HG02610 (cell line): ENCODE data around the gene TUBG1.
"Not testable (repeated sequence)": the region's sequence is repeated elsewhere in the genome, so short reads cannot be mapped to it uniquely, and the experiment has no call there.

Experiments used
- ATAC-seq: cut with Tn5 transposase; IDR thresholded peaks from one replicate; pipeline ENCODE4 v1.9.1; 2021; ENCODE audit warnings: mild to moderate bottlenecking, moderate library complexity; ENCODE audit not compliant: unreplicated experiment

TUBG1 gene

DNA sequence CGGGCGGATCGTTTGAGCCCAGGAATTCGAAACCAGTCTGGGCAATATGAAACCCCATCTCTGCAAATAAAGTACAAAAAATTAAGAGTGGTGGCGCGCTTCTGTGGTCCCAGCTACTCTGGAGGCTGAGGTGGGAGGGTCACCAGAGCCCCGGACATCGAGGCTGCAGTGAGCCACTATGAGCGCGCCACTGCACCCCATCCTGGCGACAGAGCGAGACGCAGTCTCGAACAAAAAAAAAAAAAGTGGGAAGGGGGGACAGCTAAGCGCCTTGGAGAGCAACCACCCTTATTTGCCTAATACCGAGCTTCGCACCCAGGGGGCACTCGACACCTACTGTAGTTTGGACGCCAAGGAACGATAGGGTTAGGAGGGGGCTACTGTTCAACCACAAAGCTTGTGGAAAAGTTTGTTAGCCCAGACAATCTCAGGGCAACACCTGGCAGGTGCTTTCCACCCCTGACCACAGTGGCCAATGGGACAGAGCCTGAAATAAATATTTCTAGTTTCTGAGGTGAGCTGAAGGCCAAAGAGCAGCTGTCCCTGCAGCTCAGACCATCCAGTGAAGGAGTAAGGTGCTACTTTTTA, 31.1 kb upstream of the TUBG1 start:
- ATAC-seq, result peak; percentile 47

DNA sequence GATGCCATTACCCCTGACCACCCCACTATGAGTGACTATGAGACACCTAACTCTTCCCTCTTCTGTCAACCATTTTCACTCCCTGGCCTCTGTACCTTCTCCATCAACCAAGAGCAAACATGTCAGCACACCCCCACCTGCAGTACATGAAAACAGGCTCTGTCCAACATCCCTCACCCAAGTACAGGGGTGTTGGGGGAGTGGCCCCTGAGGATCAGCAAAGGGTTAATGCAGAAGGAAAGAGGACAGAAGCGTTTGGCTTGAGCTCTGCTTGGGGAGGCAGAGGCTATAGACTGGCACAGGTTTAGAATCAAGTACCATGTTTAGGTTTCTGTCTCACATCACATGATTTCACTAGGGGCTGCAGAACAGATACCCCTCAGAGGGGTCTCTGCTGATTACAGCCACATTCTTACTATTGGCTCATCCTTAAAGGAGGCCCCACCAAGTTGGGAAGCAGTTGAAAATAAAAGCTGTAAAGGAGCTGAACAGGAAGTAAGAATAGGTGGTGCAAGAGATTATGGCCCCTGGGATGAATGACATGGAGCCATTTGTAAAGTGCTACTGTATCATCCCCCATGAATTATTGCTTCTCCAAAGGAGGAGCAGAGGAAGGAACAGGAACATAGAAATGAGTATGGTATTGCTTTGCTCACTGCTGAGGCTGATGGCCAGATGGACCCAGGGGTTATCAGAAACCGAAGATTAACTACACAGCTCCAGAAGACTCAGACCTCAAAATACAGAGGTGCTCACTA, 29.5 kb upstream of the TUBG1 start:
- ATAC-seq, result no peak

- no peak for ATAC-seq
These were observed 27.7 kb upstream of the TUBG1 start for GRCh38 chr17:42581744-42582270.

DNA sequence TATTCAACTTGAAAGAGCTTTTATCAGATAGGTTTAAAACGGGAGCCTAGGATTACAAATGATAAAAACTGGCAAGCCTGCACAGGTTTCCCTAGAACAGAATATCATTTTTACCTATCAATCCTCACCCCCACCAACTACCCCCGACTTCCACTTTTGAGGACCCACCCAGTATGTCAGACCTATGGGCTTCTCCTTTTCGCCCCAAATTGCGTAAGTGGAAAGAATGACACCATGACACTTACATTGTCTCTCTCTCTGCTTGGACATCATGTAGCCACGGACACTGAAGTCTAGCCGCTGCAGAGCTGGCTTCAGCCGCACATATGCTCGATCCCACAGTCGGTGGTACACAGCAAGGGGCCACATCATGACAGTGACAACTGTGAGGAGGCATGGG, 24.6 kb upstream of the TUBG1 start:
- ATAC-seq, result no peak

- no peak for ATAC-seq
These were observed 24.1 kb upstream of the TUBG1 start for GRCh38 chr17:42585353-42585752.

GRCh38 chr17:42586514-42587230, 22.8 kb upstream of the TUBG1 start:
- ATAC-seq, result no peak

DNA sequence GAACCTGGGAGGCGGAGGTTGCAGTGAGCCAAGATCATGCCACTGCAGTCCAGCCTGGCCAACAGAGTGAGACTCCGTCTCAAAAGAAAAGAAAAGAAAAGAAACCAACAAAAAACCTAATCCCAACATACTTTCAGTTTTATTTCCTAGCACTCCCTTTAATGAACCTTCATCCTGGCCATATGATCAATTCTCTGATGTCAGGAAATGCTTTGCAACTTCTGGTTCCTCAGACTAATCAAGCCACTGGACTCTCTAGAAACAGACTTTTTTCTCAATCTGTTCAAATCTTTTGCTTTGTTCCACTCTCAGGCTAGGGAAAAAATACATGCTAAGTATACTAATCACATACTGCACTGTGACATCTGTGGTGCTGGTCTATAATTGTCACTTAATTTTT, 18.6 kb upstream of the TUBG1 start:
- ATAC-seq, result no peak

GRCh38 chr17:42591411-42591810, 18.1 kb upstream of the TUBG1 start:
- ATAC-seq, result no peak

DNA sequence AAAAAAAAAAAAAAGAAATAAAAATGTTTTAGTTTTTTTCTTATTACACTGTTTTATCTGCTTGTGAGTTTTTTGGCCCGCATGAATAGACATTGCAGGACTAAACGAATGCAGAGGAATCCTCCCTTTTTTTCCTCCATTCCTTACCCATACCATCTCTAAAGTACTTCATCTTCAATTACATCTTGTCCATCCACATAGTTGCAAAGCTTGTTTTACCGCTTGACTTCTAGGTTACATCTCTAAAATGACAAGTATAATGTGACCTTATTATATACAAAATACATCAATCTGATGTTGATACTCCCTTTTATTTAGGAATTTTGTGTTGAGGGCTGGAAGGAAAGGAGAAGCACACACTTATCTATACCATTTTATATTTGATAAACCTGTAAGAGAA, 13.1 kb upstream of the TUBG1 start:
- no peak for ATAC-seq

GRCh38 chr17:42598905-42599304, 10.6 kb upstream of the TUBG1 start:
- ATAC-seq, result no peak

DNA sequence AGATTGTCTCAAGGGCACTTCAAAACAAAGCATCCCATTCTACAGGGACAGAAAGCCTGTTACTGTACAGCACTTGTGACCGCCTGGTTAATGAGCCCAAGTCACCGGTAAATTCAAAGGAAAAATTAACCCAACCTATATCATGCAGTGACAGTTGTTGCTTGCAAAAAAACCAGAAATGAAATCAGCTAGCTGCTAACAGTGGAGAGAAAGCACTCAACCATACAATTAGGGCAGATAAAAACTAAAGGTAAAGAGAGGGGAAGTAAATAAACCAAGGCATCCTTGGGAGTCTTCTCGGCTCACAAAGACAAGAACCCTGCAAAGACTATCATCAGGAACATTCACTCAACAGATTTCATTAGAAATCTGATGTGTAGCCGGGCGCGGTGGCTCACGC, 6.2 kb upstream of the TUBG1 start:
- no peak for ATAC-seq

- no peak for ATAC-seq
These were observed 1.7 kb upstream of the TUBG1 start for GRCh38 chr17:42607769-42608168.

DNA sequence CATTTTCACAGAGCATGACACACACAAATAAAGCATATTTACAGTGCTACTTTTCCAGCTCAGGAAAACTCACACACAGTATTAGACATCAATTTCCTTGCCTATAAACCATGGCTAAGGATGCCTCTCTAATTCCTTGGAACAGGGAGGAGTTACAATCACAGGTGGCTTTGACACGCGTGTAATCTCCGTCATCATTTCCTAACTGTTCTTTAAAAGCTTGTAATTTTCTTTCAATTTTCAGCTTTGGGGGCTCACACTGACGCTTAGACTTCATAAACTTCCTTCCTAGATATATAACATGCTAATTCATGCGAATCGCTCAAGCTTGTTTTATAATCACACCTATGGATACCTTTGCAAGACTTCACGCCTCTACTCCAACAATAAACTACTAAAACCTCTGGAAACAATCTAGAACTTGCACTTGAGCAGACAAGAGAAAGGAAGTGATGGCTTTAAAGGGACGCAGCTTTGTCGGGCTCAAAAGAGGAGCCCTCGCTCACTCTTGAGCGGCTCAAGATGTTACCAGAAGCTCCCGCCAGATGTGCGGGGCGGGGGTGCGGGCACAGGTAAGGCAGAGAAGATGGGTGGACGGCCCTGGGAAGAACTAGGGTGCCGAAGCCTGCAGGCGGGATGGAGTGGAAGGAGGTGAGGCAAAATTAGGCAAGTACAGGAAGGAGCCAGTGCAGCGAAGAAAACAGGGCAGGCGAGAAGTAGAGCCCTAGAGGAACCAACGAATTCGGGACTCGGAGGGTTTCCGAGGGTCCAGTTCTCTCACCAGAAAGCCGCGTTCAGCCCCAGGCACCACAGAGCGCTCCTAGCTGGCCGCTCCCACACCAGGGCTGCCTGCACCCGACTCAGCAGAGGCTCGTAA, 940 bp upstream of the TUBG1 start:
- ATAC-seq, result peak; percentile 21

GRCh38 chr17:42609814-42610801, 625 bp downstream of the TUBG1 start:
- ATAC-seq, result peak; percentile 7

GRCh38 chr17:42612013-42612412, 2.5 kb downstream of the TUBG1 start:
- no peak for ATAC-seq

DNA sequence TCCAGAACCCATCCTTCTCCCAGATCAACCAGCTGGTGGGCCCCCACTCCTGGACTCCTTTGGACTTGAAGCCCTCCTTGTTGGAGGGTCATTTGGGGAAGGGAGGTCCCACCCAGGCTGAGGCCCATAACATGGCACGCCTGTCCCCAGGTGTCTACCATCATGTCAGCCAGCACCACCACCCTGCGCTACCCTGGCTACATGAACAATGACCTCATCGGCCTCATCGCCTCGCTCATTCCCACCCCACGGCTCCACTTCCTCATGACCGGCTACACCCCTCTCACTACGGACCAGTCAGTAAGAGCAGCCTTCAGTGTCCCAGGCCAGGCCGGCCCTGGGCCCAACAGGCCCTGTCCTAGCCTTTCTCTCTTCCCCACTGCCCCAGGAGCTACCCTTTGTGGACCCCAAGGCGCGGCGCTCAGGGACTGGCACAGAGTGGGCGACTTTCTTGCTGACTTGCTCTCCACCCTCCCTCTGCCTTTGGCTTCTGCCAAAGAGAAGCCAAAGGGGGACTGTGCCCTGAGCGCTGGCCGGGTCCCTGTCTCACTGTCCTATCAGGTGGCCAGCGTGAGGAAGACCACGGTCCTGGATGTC, 4.3 kb downstream of the TUBG1 start:
- no peak for ATAC-seq

- ATAC-seq, result no peak
These were observed 8.5 kb downstream of the TUBG1 start for GRCh38 chr17:42617956-42618431.

GRCh38 chr17:42618442-42619150, 9.1 kb downstream of the TUBG1 start:
- ATAC-seq, result peak; percentile 69

DNA sequence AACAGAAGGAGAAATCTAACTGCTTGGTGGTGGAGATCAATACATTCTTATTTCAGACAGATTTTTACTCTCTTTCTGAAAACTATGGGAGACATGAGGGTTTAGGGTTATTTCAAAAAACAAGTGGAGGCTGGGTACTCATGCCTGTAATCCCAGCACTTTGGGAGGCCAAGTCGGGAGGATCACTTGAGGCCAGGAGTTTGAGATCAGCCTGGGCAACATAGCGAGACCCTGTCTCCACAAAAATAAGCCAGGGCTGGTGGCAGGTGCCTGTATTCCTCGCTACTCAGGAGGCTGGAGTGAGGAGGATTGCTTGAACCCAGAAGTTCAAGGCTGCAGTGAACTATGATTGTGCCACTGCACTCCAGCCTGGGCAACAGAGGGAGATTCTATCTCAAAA, 12.5 kb downstream of the TUBG1 start:
- not testable (repeated sequence) for ATAC-seq
